HG03196 (cell line): ENCODE data around the gene ZNF195.
"Not testable (repeated sequence)": the region's sequence is repeated elsewhere in the genome, so short reads cannot be mapped to it uniquely, and the experiment has no call there.

Source experiments
- ATAC-seq: cut with Tn5 transposase; IDR thresholded peaks from one replicate; pipeline ENCODE4 v1.9.1; 2021; ENCODE audit not compliant: unreplicated experiment

Gene ZNF195

DNA sequence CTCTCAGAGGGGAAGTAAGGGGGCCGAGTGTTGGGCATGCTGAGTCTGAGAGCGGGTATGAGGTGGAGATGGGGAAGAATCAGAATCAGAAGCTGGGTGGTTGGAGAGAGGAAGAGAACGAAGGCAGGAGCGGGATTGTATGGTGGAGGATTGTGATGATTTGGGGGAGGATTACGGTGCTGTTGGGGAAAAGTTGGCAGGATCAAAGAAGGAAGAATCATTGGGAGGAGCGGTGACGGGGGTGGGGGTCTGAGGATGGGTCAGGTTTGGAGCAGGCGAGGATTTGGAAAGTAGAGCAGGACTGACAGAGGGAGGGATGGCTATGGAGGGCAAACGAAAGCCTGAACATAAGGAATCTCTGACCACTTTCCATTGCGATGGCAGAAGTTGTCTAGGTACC is 22.1 kb downstream of the ZNF195 start:
- no peak for ATAC-seq

DNA sequence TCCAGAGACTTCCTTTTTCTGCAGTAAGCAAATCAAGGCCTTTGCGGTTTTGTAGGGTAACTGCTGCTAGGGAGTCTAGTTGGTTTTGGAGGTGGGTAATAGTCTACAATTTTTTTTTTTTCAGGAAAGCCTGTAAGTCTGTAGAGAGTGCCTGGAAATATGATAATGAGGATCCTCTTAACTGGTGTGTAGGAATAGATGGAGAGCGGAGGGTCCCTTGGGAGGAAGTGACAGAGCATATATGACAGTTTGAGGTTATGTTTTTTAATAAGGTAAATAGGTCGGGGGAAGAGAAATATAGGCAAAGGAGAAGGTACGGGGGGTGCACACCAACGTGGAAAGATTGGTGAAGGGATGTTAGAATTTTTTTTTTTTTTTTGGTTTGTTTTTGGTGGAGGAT is 25.9 kb downstream of the ZNF195 start:
- no peak for ATAC-seq

DNA sequence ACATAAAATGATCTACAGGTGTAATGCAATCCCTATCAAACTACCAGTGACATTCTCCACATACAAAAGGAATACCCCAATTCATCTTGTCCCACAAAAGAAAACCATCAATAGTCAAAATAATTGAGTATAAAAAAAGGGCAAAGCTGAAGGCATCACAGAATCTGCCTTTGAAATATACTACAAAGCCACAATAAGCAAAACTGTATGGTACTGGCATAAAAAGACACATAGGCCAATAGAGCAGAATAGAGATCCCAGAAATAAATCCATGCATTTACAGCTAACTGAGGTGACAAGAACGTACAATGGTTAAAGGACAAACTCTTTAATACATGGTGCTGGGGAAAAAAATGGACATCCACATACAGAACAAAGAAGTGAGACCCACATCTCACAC is 31.8 kb downstream of the ZNF195 start:
- ATAC-seq, result no peak

DNA sequence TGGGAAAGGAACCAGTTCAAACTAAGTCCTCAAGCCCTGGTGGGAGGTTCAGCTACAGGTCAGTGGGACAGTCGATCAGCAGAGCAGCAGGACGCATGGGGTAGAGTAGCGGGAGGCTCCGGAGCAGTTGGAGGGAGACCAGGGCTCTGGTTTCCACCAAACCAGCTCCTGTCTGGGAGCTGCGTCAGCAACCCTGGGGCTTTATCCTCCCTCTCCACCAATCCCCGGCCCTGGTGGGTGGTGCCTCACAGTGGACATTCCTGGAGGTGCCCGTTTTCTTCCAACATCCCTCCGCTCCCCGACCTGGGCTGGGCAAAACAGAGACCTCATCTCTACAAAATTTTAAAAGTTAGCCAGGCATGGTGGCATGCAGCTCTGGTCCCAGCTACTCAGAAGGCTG is 32.4 kb downstream of the ZNF195 start:
- ATAC-seq, result no peak

DNA sequence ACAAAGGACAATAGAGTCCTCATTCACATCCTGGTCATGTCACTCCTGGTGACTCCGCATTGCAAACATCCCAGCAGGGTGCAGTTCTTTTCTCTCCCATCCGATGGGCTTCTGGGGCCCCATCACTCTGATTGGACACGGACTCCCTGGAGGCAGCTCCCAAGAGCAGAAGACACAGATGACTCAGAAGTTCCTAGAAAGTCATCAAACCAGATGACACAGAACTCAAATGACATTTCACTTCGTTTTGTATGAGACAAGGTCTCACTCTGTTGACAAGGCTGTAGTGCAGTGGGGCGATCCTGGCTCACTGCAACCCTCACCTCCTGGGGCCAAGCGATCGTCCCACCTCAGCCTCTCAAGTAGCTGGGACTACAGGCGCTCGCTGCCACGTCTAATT is 33.2 kb downstream of the ZNF195 start:
- no peak for ATAC-seq

DNA sequence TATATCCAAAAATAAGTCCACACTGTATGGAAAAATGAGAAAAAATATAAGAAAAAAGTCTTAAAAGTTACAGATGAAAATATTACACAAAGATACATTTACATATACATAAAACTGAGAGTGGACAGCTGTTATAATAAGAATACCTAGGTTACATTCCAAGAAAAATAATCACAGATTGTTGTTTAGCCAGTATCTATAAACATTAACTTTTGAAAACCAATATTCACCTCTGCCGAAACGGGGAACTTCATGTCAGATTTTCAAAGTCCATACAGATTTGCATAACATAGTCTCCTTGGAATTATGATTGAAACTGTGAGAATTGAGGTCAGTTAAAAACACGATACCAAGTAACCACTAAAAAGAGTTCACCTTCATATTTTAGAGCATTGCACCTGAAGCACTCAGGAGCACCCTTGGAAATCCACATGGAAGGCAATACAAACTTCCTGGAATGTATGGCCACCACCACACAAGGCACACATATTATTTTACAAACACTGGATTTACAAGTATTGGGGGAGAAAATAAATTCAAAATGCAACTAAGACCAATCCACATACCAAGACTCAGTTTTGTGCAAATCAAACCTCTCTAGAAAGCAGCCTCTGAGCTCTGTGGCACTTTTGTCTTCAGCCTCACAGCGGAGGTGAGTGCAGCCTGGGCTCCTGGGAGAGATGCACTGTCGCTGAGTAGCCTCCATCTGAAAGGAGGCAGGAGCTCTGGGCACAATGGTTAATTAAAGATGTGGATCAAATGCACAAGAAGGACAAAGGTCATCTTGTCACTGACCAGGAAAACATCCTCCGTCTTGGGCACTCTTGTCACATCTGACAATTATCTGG is 34.4 kb downstream of the ZNF195 start:
- ATAC-seq, result no peak

DNA sequence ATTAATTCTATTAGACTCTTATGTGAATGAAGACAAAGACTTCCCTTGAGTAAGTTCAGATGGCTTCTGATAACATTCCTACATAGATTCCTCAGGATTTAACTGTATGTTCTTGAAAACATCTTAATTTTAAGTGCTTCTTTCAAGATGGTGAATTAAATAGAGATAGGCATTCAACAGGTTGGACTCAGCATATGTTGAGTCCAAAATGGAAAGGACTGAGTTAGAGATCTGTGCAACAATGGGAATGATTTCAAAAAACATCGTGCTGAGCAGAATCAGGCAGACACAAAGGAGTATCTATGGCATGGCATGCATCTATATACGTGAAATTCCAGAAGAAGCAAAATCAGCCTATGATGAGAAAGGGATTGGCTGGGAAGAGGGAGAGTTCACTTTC is 36.2 kb downstream of the ZNF195 start:
- ATAC-seq, result no peak

DNA sequence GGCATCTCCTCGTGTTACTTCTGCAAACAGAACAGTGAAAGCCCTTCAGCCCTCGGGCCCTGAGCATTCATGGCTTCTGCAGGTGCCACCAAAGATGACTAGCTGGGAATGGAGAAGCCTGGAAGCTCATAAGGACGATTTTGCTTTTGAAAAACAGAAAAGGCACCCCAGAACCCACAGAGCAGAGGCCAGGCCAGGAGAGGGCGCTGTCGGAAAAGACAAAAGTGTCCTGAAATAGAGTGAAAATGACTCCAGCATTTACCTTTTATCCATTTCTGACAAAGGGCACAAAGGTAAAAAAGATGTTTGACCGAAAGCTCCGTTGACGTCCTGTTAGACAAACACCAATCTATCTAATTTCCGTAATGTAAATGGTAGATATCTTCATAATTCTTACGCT is 37.6 kb downstream of the ZNF195 start:
- ATAC-seq, result no peak

DNA sequence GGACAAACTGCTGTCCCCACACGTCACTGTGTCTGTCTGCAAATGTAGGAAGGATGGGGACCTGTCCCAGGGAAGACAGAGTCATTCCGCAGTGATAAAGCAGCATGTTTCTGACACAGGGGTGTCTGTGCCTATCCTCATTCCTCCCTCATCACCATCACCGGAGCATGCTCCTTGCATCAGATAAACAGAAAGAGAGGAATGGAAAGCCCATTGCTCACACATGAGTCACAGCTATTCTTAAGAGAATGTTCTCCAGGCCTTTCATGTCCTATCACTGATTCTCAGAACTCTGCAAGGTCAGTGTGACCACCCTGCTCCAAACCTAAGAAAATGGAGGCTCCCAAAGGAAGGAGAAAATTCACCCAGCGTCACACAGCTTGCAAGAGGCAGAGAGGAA is 38.9 kb downstream of the ZNF195 start:
- no peak for ATAC-seq

DNA sequence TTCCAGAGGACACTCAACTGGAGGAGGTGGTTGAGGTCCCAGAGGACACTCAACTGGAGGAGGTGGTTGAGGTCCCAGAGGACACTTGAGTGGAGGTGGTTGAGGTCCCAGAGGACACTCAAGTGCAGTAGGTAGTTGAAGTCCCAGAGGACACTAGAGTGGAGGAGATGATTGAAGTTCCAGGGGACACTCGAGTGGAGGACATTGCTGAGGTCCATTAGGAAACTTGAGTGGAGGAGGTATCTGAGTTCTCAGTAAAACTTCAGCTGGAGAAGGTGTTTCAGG is 39.7 kb downstream of the ZNF195 start:
- ATAC-seq, result no peak

DNA sequence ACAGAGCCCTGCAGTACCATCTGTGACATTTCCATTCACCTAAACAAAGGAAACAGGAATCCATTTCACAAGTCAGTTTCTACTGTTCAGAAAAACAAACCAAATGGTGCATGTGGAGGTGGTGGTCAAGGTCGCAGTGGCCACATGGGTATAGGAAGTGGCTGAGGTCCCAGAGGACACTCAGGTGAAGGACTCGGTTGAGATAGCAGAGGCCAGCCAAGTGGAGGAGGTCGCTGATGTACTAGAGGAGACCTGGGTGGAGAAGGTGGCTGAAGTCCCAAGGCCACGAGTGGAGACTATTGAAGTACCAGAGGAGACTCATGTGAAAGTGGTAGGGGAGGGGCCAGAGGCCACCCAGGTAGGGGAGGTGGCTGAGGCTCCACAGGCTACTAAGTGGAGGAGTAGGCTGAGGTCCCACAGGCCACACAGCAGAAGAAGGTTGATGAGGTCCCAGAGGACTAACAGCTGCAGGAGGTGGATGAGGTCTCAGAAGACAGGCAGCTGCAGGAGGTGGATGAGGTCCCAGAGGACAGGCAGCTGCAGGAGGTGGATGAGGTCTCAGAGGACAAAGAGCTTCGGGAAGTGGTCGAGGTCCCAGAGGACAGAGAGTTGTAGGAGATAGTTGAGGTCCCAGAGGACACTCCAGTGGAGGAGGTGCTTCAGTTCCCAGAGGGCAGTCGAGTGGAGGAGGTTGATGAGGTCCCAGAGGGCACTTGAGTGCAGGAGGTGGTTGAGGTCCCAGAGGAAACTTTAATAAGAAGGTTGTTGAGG is 40.2 kb downstream of the ZNF195 start:
- no peak for ATAC-seq

DNA sequence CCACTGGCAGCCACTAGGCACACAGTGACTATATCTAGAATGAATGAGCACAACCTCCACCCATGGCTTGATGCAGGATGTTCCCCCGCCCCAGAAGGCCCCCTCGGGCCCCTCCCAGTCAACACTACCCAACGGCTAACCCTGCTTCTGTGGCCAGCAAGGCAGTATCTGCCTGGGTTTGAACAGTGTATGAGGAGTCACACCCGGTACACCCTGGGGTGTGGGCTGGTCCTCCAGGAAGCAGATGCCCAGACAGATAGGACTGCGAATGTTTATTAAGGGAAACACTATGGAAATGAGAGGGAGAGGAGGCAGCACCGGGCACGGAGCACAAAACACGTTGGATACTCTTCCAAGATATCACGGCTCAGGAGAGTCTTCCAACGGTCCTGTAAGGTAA is 42.5 kb downstream of the ZNF195 start:
- not testable (repeated sequence) for ATAC-seq

DNA sequence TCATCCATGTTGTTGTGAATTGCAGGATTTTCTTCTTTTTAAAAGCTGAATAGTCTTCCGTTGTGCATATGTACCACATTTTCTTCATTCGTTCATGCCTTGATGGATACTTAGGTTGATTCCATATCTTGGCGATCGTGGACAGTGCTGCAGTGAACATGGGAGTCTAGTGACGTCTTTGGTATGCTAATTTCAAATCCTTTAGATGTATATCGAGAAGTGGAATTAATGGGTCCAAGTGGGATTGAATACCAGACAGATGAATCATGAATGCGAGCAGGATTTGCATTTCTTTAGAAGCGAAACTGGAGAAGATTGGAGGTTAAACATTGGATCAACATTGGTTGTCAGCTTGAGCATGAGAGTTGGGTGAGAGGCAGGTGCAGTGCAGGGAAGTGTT is 45.8 kb downstream of the ZNF195 start:
- ATAC-seq, result not testable (repeated sequence)

DNA sequence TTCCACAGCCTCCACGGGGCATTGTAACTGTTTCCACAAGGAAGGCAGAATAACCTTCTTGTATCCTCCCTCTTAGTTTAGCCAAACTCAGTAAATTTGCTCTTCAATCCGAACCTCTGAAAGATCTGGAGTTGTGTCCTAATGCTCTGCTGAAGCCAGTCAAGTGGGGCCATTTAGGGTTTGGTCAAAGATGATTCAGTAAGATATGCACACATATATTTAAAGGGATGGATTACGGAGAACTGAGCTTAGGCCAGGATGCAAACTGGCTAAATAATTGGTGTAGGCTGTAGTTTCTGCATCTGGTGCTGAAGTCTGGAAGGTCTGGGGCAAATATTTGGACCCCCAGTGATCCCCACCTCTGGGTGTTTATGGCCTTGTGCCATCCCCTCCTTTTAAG is 47.9 kb downstream of the ZNF195 start:
- ATAC-seq, result not testable (repeated sequence)

DNA sequence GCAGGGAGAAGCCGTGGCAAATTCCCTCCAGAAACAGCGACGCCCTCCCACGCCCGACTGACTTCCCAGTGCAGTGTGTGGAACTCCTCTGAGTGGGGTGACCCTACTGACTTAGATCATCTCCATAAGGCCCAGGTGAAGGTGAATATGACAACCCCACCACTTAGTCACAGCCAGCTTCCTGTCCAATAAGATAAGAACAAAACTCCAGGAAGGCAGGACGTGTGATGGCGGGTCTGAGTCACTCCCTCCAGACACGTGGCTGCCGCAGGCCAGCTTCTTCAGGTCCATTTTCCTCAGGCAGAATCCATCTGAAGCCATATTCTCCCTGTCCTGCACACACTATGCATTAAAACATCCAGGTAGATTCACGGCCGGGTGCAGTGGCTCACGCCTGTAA is 48.9 kb downstream of the ZNF195 start:
- ATAC-seq, result not testable (repeated sequence)

DNA sequence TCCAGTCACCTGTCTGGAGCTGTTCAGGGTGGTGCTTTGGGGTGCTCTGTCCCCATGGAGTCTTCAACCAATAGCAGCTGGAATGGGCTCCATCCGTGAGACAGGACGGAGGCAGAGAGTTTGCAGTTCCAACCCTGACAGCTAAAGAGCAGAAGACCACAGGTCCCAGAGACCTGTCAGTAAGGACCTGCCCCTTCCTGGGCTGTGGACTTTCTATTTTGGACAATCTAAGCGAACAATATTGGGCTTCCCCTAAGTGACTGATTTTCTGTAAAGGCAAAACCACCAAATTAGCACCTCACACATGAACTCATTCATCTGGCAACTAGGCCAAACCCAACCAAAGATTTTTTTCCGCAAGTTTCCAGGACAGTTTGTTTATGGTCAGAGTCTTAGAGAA is 50.4 kb downstream of the ZNF195 start:
- not testable (repeated sequence) for ATAC-seq

DNA sequence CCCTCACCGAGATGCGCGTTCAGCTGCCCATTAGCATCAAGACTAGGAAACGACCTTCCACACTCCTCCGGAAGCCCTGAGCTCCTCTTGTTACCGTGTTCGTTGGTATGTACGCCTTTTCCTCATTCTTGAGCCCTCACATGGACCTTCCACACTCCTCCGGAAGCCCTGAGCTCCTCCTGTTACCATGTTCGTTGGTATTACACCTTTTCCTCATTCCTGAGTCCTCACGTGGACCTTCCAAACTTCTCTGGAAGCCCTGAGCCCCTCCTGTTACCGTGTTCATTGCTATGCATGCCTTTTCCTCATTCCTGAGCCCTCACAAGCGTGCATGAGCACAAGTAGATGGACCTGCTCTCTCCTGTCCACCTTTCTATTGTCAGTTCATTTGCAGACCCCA is 52.5 kb downstream of the ZNF195 start:
- not testable (repeated sequence) for ATAC-seq

DNA sequence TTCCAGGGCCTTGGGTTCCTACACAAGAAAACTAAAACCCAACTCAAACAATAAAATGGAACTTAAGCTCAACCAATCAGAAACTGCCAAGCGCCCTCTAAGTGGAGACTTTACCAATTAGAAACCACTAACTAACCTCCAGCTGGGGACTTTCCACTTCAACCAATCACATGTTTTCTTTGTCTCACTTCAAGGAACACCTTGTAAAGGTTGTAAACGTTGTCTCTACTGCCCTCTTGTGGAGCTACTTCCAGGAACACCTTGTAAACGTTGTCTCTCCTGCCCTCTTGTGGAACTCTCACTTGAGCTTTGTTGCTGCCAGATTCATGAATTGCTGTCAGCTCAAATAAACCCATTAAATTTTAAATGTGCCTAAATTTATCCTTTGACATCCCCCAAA is 54.2 kb downstream of the ZNF195 start:
- ATAC-seq, result not testable (repeated sequence)
